Measurements from ENCODE around the gene ARHGAP28. TPM values are rescaled to one million over a fixed set of nuclear protein-coding genes. Genes with fewer than 3 reads are reported as not detected.

ARHGAP28 gene
- total and polyA plus RNA-seq, 2 of the 13 experiments (the other 11 are each of a cell fraction or from before 2014, with no cell fraction given): not detected

- TF ChIP-seq DZIP1 (CRISPR knock-in tag; IDR thresholded peaks at IDR 0.05): no peak
- TF ChIP-seq ZNF331 (CRISPR knock-in tag; IDR thresholded peaks at IDR 0.05): no peak
- no peak for TF ChIP-seq ZNF510 (CRISPR knock-in tag; IDR thresholded peaks at IDR 0.05; ENCODE audit: low read depth)
- TF ChIP-seq ZBTB20 (CRISPR knock-in tag; IDR thresholded peaks at IDR 0.05; ENCODE audit: borderline replicate concordance, low read depth): no peak
- TF ChIP-seq HMGA1 (CRISPR knock-in tag; conservative IDR thresholded peaks at IDR 0.05): no peak
- TF ChIP-seq BRD4 (CRISPR knock-in tag; IDR thresholded peaks at IDR 0.05): no peak
- no peak for TF ChIP-seq HNF1B (CRISPR knock-in tag; IDR thresholded peaks at IDR 0.05)
- TF ChIP-seq ZNF546 (CRISPR knock-in tag; conservative IDR thresholded peaks at IDR 0.05): no peak
- no peak for TF ChIP-seq ZNF138 (CRISPR knock-in tag; IDR thresholded peaks at IDR 0.05; ENCODE audit: low read depth)
Observed at GRCh38 chr18:6773777-6774176, 44.3 kb downstream of the ARHGAP28 start (continued).

- no peak overlapping the region for H3K27ac ChIP-seq (ENCODE audit: extremely low read length, insufficient read depth, low read length)
- TF ChIP-seq ZNF576 (CRISPR knock-in tag; IDR thresholded peaks at IDR 0.05): no peak
- TF ChIP-seq CCDC6 (CRISPR knock-in tag; IDR thresholded peaks at IDR 0.05): no peak
- TF ChIP-seq NCOA5 (CRISPR knock-in tag; IDR thresholded peaks at IDR 0.05): no peak
- TF ChIP-seq ZUFSP (CRISPR knock-in tag; IDR thresholded peaks at IDR 0.05; ENCODE audit: borderline replicate concordance): no peak
- TF ChIP-seq DMTF1 (CRISPR knock-in tag; IDR thresholded peaks at IDR 0.05): no peak
Observed at GRCh38 chr18:6775237-6775636, 45.7 kb downstream of the ARHGAP28 start.

More at GRCh38 chr18:6775237-6775636, 45.7 kb downstream of the ARHGAP28 start:
- intact Hi-C loops (cut with micrococcal nuclease; ENCODE audit: unreplicated experiment) (no loop called here), in situ Hi-C loops (cut with HindIII; ENCODE audit: extremely low pct_ligation_motif_present, low pct_unique_long_range_greater_than_20kb) (no loop called here)
- Histone ChIP-seq H3K4me3 (replicated peaks in 1 of 3; ENCODE audit: insufficient read depth in 1 of 3, low read depth in 2 of 3, low read length in 3 of 3) (no peak overlapping the region), H3K9me3 (ENCODE audit: low read length) (no peaks in the 10 kb centered on the region), H3K27me3 (ENCODE audit: control insufficient read depth in 1 of 2, insufficient read depth in 2 of 2, low read length in 2 of 2) (peaks cover 1 to 12% of the 10 kb centered on the region in 2 experiments; a peak in 1 of 5 replicates), H3K4me2 (ENCODE audit: low read depth, low read length) (no peak overlapping the region), H2AFZ (ENCODE audit: low read length) (no peak overlapping the region), H3K79me2 (ENCODE audit: insufficient read depth, low read length) (no peaks in the 10 kb centered on the region), H3K4me1 (ENCODE audit: insufficient read depth, low read length) (no peaks in the 10 kb centered on the region), H3K36me3 (replicated peaks in 1 of 2; ENCODE audit: control insufficient read depth in 1 of 2, insufficient read depth in 2 of 2, low read length in 2 of 2) (no peaks in the 10 kb centered on the region), H4K20me1 (ENCODE audit: insufficient read depth, low read length) (no peaks in the 10 kb centered on the region), H3K9ac (ENCODE audit: insufficient read depth, low read depth, low read length) (no peak overlapping the region)
- WGBS (ENCODE audit: low lambda C conversion rate): 21% methylated on average over 7 of the region's 7 CpGs
- no peak for FAIRE-seq
- ATAC-seq: no peak
- ChIA-PET POLR2A (no interaction called here), CTCF (ENCODE audit: low intra/inter-chr PET ratio, low total read pairs) (no interaction called here)
- no peak for DNase-seq (ENCODE audit: low spot score)
- no TSS peak for BruUV-seq (replicated peaks)

Measured in HepG2 (cell line).